HG03159 (cell line): Measurements from ENCODE around the gene WDR44.

Experiments used
- ATAC-seq: cut with Tn5 transposase; IDR thresholded peaks from one replicate; pipeline ENCODE4 v1.9.1; 2021; ENCODE audit warnings: mild to moderate bottlenecking, moderate library complexity; ENCODE audit not compliant: unreplicated experiment

Gene WDR44

DNA sequence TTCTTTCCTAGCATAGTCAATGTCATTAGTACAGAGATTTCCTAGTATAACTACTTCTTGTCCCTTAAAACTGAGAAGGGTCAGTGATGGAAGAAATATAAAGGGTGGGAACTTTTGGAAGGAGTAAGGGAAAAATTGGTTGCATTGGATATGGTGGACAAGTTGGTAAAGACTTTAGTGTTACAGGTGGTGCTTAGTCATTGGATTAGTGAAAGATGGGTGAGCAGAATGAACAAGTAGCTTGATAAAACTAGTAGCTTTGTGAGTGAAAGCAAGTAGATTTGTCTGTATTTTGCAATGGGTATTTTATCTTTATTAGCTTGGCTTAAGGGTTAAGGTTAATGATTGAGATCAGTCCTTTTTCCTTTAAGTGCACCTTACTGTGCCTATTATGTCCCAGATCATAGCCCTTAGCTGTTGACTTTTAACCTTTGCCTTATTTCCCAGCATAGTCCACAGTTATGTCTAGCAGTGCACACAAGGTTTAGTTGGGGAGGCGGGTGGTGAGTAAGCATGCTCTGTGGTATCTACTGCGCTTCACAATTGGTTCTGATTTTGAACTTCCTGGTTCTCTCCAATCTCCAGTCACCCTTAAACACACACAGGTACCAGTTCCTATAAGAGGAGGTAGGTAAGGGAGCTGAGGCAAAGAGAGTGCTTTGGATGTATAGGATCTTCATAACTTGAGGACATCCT lies 9.5 kb downstream of the WDR44 start:
- ATAC-seq: no peak

DNA sequence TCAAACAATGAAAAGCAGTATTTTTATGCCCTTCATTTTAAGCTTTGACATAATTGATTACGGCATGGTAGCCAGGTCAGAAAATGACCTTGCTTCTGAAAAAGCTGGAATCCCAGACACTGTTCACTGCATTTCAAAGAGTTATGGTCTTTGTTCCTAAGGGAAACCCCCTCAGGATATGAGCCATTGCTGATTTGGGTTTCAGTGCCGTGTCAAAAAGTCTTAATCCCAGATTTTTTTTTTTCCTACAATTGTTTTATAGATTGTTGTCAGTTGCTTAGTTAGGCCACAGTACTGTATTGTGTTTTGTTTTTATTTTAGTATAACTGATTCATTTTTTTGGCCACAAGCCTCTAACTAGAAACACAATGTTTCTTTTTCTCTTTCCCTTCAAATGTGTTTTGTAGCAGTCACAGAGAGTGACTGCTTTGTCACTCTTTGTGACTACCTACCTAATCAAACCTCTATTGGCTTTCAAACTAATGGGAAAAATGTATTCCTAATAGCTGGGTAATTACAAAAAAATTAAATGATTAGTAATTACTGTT lies 10.3 kb downstream of the WDR44 start:
- ATAC-seq: no peak

DNA sequence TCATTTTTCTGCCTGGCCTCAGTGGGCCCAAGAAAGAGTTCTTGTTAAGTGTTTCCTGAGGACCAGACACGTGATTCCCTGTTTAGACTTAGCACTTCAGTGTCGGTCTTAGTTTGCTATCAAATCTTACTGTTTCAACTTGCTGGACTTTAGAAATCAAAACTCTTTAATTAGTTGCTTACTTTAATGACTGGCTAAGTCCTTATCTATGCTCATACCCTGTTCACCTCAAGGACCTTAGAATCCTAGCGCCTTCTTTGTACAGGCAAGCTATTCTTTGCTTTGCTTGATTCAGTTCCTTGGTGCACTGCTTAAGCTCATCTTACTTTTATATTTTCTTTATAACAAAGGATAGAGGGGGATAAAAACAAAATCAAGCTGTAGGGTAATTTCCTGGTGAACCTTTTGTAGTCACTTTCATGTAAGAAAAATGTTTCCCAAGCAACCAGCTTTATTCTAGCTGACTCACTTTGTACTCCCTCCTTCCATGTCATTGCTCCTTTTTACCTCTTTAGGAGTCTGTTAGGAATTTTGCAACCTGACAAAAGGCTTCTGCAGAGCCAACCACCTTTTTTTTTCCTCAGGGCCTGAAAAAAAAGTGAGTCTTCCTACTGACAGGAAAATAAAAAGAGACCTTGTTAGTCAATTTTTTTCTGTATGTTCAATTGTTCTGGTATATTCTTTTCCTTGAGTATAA lies 14.7 kb downstream of the WDR44 start:
- no peak for ATAC-seq

DNA sequence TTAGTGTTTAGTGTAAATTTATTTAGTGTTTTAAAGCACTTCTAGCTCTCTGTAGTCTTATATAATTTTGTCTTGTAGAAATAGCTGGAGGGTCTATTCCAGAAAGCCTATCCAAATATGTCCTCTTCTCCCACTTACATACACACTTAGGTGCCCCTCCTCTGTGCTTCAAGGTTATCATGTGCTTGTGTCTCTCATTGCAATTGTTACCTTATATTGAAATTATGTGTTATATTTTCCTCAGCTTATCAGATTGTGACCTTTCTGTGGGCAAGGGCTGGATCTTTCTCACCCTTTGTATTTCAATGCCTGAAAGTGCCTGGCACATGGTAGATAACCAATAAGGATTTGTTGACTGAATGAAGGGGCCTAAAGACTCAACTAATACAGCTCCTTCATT lies 18.4 kb downstream of the WDR44 start:
- ATAC-seq: no peak

DNA sequence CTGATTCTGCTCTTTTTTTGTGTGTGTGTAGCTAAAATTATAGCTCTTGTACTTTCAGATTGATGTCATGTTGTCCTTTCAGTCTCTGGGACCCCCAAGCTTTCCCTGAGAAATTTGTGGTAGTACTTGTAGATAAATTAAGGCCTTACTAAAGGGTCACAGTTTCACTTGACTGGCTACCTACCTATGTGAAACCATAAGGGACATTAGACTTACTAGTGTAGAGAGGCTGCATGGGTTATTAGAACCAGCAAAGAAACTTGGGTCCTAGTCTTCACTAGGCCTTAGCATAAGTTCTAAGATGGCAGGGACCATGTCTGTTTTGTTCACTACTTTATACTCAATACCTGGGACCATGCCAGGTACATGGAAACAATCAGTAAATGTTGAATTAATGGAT lies 21.4 kb downstream of the WDR44 start:
- ATAC-seq: no peak

DNA sequence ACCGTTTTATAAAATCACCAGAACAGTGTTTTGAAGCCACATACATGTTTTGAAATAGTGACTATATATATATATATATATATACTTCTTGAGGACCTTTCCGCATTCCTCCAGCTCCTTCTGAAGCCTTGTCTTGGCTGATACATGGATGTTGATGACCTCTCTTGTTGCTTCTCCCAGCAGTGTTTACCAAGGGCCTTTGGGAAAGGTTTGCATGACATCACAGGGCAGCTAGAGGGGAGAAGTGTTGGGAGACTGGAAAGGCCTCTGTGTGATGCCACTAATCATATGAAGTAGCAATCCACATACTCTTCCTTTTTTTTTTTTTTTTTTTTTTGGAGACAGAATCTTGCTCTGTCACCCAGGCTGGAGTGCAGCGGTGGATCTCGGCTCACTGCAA lies 22.5 kb downstream of the WDR44 start:
- ATAC-seq: no peak

DNA sequence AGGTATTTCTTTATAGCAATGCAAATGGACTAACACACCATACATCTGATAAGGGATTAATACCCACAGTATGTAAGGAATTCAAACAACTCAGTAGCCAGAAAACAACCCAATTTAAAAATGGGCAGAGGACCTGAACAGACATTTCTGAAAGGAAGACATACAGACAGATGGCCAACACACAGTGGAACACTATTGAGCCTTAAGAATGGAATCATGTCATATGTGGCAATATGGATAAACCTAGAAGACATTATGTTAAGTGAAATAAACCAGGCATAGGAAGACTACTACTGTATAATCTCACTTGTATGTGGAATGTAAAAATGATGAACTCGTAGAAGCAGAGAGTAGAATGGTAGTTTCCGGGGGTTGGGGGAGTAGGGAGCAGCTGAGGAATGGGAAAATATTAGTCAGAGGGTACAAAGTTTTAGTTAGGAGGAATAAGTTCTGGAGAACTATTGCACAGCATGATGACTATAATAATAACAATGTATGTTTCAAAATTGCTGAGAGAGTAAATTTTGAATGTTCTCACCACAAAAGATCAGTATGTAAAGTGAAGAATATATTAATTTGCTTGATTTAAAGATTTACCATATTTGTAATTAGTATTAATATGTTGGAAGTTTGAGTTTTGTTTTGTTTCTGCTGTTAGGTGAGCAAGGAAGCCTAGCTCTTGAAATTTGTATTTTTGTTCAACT lies 25.2 kb downstream of the WDR44 start:
- no peak for ATAC-seq

DNA sequence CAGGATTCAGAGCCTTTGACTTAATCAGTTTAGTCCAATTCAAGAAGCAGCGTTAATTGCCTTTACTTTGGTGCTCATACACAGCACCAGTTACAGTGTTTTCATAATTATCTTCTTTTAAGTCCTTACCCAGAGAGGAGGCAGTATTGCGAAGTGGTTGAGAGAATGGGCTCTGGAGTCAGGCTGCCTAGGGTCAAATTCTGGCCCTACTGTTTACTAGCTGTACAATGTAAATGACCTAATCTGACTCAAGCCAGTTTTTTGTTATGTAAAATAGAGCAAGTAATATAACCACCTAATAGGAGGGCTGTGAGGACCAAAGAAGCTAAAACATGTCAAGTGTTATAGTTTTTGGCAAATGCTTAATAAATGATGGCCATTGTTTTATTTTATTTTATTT lies 27.6 kb downstream of the WDR44 start:
- ATAC-seq: no peak

DNA sequence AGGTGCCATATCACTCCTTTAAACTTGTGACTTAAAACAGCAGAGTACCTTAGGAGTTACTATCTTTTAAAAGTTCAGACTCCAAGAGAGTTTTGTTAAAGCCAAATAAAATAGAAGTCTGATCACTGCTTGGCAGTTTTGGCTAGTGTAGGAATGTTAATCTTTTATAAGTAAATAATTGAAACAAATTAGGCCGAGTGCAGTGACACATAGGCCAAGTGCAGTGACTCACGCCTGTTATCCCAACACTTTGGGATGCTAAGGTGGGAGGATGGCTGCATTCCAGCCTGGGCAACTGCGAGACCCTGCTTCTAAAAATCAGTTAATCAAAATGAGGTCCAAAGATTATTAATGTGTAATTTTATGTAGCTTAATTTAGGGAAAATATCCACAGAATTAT lies 37.2 kb downstream of the WDR44 start:
- no peak for ATAC-seq

DNA sequence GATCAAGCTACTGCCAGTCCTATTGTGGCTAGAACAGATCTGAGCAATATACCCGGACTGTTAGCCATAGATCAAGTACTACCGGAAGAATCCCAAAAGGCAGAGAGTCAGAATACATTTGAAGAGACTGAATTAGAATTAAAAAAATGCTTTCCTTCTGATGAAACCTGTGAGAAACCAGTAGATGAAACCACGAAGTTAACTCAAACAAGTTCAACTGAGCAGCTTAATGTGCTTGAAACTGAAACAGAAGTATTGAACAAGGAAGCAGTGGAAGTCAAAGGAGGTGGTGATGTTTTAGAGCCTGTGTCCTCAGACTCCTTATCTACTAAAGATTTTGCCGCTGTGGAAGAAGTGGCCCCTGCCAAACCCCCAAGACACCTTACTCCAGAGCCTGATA lies 46.8 kb downstream of the WDR44 start:
- no peak for ATAC-seq

DNA sequence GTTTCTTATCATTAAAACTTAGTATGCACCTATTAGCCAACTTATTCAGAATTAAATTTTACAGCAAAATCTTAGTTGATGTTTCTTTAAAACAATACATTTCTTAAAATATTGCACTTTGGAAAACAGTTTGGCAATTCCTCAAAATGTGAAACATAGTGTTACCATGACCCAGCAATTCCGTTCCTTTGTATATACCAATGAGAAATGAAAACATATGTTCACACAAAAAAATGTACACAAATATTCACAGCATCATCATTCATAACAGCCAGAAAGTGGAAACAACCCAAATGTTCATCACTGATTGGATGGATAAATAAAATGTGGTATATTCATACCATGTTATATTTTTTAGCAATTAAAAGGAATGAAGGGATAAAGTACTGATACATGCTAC lies 50.2 kb downstream of the WDR44 start:
- no peak for ATAC-seq

DNA sequence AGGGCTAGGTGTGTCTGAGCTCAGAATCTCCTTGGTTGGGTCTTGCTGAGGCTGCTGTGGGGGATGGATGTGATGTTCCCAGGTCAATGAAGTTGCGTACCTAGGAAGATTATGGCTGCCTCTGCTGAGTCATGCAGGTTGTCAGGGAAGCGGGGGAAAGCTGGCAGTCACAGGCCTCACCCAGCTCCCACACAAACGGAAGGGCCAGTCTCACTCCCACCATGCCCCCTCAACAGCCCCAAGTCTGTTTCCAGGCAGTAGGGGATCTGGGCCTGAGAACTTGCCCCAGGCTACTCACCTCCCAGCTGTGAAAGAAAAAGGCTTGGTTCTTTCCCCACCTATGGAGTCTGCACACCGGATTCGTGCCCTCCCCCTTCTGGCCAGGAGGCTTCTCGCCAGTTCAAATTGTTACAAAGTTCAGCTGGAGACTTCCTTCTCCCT lies 72.9 kb downstream of the WDR44 start:
- ATAC-seq: no peak

DNA sequence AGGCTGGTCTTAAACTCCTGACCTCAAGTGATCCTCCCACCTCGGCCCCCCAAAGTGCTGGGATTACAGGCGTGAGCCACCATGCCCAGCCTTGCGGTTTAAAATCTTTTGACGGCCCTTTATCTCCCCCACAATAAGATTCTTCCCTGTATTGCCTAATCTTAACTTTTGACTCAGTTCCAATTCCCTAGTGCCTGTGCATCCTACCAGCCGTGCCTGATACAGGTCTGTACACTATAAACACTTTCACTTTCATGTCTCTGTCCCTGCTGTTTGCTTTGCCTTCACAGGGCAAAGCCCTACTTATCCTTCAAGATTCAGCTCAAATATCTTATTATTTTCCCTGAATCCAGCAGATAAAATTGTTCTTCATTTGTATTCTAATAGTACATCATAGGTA lies 74.6 kb downstream of the WDR44 start:
- ATAC-seq: peak; percentile 63

DNA sequence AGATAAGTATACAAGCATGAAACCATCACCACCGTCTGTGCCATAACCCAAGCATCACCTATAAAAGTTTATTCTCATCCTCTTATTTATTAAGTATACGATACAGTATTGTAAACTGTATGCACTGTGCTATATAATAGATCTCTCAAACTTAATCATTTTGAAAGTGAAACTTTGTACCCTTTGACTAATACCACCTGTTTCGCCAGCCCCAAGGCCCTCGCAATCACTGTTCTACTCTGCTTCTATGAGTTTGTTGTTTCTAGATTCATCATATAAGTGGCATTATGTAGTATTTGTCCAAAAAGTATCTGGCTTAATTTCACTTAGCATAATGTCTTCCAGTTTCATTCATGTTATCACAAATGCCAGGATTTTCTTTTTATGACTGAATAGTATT lies 77.7 kb downstream of the WDR44 start:
- ATAC-seq: peak; percentile 93

DNA sequence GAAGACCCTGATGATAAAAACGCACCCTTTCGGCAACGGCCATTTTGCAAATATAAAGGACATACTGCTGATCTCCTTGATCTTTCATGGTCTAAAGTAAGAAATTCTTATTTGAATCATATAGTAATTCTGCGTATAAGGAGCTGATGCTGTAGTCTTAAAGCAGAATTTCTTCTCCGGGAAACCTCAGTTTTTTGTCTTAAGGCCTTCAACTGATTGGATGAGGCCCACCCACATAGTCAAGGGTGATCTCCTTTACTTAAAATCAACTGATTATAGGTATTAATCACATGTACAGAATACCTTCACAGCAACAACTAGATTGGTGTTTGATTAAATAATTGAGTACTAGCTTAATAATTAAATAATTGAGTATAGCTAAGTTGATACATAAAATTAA lies 86.9 kb downstream of the WDR44 start:
- ATAC-seq: no peak

DNA sequence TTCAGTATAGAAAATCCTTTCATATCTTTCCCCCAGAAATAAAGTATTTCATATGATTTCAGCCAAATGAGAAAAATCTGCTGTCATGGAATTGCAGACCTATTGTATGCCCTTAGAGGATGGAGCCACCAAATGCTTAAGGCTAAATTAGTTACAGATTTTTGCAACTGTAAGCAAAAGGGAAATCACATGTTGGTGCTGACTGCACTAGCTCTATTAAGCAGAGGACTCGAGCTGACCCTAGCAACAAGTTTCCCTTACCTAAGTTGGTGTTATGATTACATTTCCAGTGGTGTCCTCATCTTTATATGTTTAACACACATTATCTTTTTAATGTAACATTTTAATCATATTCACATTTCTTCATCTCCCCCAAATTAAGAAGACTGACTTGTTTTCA lies 91.4 kb downstream of the WDR44 start:
- ATAC-seq: no peak

DNA sequence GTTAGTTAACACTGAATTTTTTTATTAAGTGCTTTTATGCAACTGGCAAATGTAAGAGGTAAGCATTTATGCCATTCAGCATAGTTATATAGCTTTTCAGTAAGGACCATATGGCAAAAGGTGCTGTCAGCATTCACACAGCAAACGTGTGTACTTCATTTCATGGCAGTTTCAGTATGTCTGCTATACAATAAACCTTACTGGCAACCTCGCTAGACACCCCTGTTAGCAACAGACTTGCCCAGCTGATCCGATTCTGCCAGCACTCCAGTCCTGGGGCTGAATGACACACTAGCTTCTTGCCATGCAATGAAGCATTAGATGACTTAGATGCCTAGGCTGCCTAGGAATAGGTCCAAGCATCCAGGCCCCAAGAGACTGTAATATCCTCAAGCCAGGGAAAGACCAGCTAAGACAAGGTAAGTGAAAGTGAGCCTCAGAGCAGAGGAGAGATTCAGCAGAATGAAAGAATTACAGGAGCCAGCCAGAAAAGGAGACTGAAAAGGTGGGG lies 102.4 kb downstream of the WDR44 start:
- no peak for ATAC-seq

DNA sequence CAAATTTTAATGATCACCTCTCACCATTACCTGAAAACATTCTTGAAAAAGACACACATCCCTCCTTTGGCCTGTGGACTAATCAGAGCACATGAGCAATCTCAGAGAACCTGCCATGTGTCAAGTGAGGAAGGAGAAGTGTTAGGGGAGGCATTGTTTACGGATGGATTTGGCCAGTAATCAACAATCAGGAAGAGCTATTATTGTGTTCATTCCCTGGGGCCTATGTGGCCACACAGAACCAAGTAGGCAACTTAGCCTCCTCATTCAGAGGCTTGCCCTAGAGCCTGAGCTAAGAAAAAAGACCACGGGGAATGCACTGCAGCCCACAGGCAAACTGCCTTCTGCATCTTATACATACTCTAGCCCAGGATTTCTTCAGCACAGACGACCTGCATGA lies 109.1 kb downstream of the WDR44 start:
- no peak for ATAC-seq

DNA sequence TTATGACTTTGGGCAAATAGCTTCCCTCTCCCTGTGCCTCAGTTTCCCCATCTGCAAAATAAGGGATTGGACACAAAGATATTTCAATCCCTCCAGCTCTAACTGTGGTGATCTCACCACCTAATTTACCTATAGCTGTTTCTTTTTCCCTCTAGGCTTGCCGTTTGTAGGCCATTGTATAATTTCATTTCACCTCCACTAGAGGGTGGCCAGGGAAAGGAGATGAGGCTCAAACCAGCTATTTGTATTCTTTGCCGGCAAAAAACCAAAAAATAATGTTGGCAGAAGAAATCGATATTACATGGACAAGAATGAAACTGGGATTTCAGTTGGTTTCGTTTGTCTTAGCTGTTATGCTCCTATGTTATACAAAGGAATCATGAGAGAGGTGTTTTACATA lies 113.6 kb downstream of the WDR44 start:
- ATAC-seq: no peak

DNA sequence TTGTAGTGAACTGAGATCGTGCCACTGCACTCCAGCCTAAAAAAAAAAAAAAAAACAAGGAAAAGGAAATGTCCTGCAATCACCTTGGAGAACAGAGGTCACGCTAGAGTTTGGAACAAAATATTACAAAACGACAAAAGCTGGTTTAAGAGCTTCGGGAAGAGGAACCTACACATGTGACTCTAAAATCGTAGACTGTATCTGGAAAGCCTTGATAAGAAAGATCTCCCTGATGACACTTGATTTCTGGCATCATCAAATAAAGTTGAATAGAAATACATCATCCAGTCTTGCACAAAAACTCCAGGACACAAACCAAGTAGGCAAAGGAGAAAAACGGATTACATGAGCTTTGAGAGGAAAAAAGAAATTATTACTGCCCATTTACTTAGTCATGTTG lies 118.6 kb downstream of the WDR44 start:
- ATAC-seq: no peak

DNA sequence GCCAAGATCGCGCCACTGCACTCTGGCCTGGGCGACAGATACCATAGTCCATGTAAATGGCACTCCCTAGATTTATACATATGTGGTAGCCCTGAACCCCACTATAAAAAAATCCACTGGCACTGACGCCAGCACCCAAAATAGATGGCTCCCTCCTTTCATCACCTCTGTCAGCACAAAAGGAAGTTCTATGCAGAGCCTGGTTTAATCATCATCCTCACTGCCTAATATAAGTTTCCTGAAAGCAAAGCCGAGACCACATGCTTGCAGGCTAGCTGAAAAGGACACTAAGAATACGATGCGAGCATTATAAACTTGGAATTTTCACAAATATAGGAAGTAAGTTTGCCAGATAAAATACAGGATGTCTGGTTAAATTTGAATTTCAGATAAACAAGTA lies 122.2 kb downstream of the WDR44 start:
- ATAC-seq: no peak
